ENCODE results near the gene PRKAG2.

The PRKAG2 gene

GRCh38 chr7:151744656-151745638, 132.0 kb downstream of the PRKAG2 start:
- DNase-seq (ENCODE audit: low spot score) = no peak

DNA sequence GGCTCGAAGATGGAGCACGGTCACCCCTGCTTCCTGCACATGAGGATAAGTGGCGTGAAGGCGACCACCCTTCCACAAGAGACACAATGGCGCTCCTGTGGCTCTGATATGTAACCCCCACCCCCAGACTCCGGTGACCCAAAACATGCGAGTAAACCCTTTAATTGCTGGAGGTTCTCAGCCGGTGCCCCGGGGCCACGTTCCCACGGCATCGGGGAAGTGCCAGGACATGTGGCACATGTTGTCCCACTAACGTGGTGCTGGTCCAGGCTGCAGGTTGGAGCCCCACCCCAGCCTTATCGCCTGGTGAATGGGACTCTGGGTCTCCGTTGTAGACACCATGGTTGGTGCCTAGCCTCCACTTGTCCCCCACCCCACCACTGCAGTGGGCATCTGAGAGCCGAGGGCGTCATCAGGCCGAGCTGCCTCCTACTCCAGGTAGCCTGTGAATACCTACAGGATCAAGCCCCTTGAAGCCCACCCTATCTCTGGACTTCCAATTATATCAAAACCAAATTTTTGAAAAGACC, 132.8 kb downstream of the PRKAG2 start:
- no peak for DNase-seq (ENCODE audit: low spot score)

- DNase-seq (ENCODE audit: low spot score) = no peak
These were observed 133.4 kb downstream of the PRKAG2 start for GRCh38 chr7:151743481-151743983.

DNA sequence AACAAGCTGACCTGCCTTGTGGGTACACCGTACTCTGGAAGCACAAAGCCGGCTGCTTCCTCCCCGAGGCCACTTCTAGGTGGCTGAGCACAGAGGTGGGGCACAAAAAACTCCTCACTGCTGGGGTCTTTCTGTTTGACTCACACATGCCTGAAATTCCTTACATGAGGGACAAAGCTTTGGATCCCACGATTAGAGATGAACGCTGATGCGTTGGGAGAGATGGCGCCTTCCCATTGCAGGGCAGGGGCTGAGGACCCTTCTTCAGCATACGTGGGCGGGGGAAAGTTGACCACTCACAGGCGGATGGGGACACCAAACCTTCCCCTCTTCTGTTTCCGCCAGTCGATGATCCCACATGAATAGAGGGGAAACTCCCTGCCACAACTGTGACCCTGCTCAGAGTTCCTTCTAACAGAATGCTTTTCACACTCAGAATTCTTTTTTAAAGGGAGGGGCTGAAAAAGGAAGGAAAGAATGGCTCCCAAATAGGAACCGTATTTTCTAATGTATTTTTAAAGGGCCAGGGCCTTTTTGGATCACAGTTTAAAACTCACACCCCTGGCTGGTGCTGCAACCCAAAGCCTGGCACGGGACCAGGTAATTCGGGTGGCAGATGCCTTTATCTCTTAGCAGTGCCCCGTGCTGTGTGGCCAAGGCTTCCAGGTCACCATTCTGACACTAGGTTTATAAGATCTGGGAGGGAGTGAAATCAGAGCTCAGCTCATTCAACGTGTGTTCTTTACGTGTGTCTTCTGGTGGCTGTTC, 134.0 kb downstream of the PRKAG2 start:
- DNase-seq (ENCODE audit: low spot score) = no peak

GRCh38 chr7:151741585-151741984, 135.3 kb downstream of the PRKAG2 start:
- no peak for DNase-seq (ENCODE audit: low spot score)

GRCh38 chr7:151740081-151740851, 136.6 kb downstream of the PRKAG2 start:
- DNase-seq (ENCODE audit: low spot score) = no peak

- DNase-seq (ENCODE audit: low spot score) = no peak
These were observed 138.0 kb downstream of the PRKAG2 start for GRCh38 chr7:151738925-151739324.

- DNase-seq (ENCODE audit: low spot score) = peak; percentile 75
These were observed 140.5 kb downstream of the PRKAG2 start for GRCh38 chr7:151736403-151736909.

- DNase-seq (ENCODE audit: low spot score) = peak; percentile 67
These were observed 141.0 kb downstream of the PRKAG2 start for GRCh38 chr7:151735851-151736402.

DNA sequence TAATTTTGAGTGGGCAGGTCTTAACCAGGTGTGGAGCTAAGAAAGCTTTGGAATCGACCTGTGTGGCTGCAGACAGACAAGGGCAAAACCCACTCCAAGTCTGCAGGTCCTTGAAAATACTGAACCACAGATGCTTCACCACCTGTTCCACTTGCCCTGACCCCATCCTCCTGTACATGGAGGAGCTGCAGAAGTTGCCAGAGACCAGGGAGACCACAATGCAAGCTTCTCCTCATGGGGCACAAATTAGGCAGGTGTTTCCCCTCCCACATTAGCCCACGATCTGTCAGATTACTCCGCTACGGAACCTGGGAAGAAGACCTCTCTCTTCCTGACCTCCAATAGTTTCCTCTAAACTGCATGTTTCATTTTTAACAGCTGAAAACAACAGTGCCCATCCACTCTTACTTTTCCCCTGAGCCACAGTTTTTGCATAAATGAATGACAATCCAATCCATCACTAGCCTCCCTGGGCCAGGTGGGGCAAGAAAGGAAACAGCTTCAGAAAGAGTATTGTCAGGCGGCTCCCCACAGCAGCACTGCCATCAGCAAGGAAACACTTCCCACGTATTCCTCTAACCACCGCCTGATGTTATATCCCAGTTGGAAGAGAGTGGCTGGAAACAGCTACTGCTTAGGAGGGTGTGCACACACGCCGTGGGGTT, 141.6 kb downstream of the PRKAG2 start:
- DNase-seq (ENCODE audit: low spot score) = no peak

GRCh38 chr7:151732834-151733592, 143.9 kb downstream of the PRKAG2 start:
- DNase-seq (ENCODE audit: low spot score) = no peak

DNA sequence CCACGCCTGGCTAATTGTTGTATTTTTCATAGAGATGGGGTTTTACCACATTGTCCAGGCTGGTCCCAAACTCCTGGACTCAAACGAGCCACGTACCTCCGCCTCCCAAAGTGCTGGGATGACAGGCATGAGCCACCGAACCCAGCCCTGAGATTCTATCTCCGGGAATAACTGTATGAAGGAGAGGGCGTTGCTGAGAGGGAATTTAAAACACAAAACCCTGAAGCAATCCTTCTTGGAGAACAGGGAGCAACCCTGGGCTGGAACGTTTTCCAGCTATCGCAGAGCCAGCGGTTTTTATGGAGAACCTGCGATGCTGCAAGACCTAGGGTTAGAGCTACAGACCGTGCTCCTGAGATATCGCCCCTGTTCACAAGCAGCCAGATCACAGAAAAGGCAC, 144.6 kb downstream of the PRKAG2 start:
- no peak for DNase-seq (ENCODE audit: low spot score)

- no peak for DNase-seq (ENCODE audit: low spot score)
These were observed 145.9 kb downstream of the PRKAG2 start for GRCh38 chr7:151731022-151731441.

DNA sequence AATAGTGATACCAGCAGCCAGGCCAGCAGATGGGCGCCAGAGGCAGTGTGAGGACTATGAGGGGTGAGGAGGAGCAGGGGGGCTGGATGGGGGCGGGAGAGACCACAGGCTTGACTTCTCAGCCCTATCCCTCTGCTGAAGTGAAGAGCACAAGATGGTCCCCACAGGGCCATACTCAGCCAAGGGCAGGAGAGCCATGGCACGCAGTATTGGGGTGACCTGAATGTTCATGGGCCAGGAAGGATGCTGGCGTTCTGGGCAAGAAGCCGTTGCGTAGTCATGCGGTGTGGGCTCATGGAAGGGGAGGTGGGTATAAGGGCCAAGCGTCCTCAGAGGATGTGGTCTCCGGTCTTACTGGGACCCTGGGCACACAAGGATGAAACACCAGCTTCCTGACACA, 146.3 kb downstream of the PRKAG2 start:
- no peak for DNase-seq (ENCODE audit: low spot score)

DNA sequence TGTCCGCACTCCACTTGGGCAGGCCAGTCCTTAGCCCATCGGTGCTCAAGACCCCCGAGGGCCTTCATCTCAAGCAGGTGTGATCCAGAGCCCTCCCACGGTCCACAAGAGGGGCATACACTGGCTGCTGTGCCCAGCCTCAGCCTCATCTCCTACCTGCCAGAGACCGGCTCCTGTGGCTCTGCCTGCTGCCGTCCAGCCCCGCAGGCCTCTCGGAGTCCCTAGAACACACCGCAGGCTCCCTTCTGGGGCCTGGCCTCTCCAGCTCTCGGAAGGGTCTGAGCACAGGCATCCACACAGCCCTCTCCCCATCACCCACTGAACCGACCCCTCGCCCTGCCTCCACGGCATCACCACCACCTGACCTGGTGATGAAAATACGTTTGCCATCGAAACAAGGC, 147.4 kb downstream of the PRKAG2 start:
- DNase-seq (ENCODE audit: low spot score) = no peak

DNA sequence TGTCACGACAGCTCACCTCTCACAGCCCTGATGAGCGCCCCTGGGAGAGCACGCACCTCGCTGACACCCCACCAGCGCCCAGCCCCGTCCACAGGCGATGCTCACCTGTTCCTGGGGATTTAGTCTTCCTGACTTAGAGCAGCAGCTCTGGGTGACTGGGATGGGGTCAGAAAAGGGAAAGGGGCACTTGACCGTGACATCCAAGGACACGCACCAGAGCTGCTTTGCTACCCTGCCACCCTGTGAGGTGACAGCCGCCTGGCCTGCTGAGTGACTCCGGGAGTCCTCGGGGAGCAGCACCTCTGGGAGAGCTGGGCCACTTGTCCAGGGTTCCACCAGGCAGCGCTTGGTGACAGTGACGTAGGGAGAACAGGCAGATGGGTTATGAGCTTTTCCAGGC, 148.2 kb downstream of the PRKAG2 start:
- DNase-seq (ENCODE audit: low spot score) = no peak

DNA sequence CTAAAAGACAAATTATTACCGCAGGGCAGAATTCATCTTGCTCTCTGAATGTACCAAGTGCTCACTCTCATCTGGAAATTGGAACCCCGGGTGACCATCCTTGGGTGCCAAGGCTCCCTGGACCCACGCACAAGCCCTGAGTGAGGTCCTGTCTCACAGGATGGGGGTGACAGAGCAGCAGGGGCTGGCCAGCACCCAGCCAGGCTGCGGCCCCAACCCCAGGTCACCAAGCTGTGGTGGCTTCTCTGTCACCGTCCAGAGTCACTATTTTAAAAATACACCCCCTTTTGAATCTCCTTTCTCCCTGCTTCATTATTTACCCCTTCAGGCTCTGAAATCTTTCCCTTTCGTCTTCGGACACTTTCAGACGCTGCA, 148.6 kb downstream of the PRKAG2 start:
- no peak for DNase-seq (ENCODE audit: low spot score)

- DNase-seq (ENCODE audit: low spot score) = peak; percentile 59
These were observed 149.2 kb downstream of the PRKAG2 start for GRCh38 chr7:151727579-151728285.
